H9 (cell line): Measurements from ENCODE around the gene GRAMD1B. TPM values are rescaled to one million over a fixed set of nuclear protein-coding genes. Genes with fewer than 3 reads are reported as not detected.

Source experiments
- DNase-seq: peaks from one replicate; pipeline ENCODE4 v3.0.0-alpha.2; 2017
- H2AFZ ChIP-seq: one replicate; pipeline ENCODE4 v1.6.1; 2013; ENCODE audit warnings: mild to moderate bottlenecking, low read length, control low read depth, moderate library complexity
- H2AK5ac ChIP-seq: 2 replicates; pipeline ENCODE4 v1.6.1; 2013; ENCODE audit warnings: low read length, control low read depth, mixed read lengths; ENCODE audit not compliant: insufficient read length
- H2BK120ac ChIP-seq: one replicate; pipeline ENCODE4 v1.6.1; 2013; ENCODE audit warnings: low read depth, mild to moderate bottlenecking, low read length, control low read depth, inconsistent platforms; ENCODE audit not compliant: poor library complexity, severe bottlenecking
- H2BK12ac ChIP-seq: 2 replicates; pipeline ENCODE4 v1.6.1; 2013; ENCODE audit warnings: low read length, control low read depth, mixed read lengths, low read depth; ENCODE audit not compliant: insufficient read length
- H2BK15ac ChIP-seq: 2 replicates; pipeline ENCODE4 v1.6.1; 2013; ENCODE audit warnings: low read depth, low read length, control low read depth
- H2BK20ac ChIP-seq: one replicate; pipeline ENCODE4 v1.6.1; 2013; ENCODE audit warnings: low read depth, mild to moderate bottlenecking, low read length, control low read depth, inconsistent platforms; ENCODE audit not compliant: poor library complexity, severe bottlenecking
- H2BK5ac ChIP-seq: 2 replicates; pipeline ENCODE4 v1.6.1; 2013; ENCODE audit warnings: low read length, control low read depth, mixed read lengths; ENCODE audit not compliant: insufficient read length
- H3K14ac ChIP-seq: 2 replicates; pipeline ENCODE4 v1.6.1; 2013; ENCODE audit warnings: low read length, control low read depth; ENCODE audit not compliant: insufficient read depth
- H3K18ac ChIP-seq: 2 replicates; pipeline ENCODE4 v1.6.1; 2013; ENCODE audit warnings: low read depth, mild to moderate bottlenecking, mixed read lengths, low read length, control low read depth; ENCODE audit not compliant: insufficient read length
- H3K23ac ChIP-seq: 2 replicates; pipeline ENCODE4 v1.6.1; 2013; ENCODE audit warnings: low read length, control low read depth, mixed read lengths, low read depth; ENCODE audit not compliant: insufficient read length
- H3K23me2 ChIP-seq: 2 replicates; pipeline ENCODE4 v1.6.1; 2013; ENCODE audit warnings: low read depth, mild to moderate bottlenecking, mixed read lengths, low read length, control low read depth; ENCODE audit not compliant: insufficient read length, poor library complexity, severe bottlenecking
- H3K27ac ChIP-seq: 2 replicates; pipeline ENCODE4 v1.5.1; 2013; ENCODE audit warnings: low read length, control low read depth, mixed read lengths, low read depth; ENCODE audit not compliant: insufficient read length
- H3K27me3 ChIP-seq: 2 replicates; pipeline ENCODE4 v1.6.1; 2013; ENCODE audit warnings: low read length, control low read depth, inconsistent platforms; ENCODE audit not compliant: insufficient read depth
- H3K4ac ChIP-seq: 2 replicates; pipeline ENCODE4 v1.6.1; 2013; ENCODE audit warnings: low read depth, mild to moderate bottlenecking, control low read depth, inconsistent platforms, low read length, moderate library complexity
- H3K4me1 ChIP-seq: 2 replicates; pipeline ENCODE4 v1.6.1; 2013; ENCODE audit warnings: low read length, control low read depth, inconsistent platforms; ENCODE audit not compliant: insufficient read depth
- H3K4me2 ChIP-seq: 2 replicates; pipeline ENCODE4 v1.6.1; 2013; ENCODE audit warnings: low read length, control low read depth, mixed read lengths; ENCODE audit not compliant: insufficient read length, insufficient read depth
- H3K56ac ChIP-seq: 2 replicates; pipeline ENCODE4 v1.6.1; 2013; ENCODE audit warnings: low read depth, mild to moderate bottlenecking, mixed read lengths, low read length, control low read depth; ENCODE audit not compliant: insufficient read length
- H3K79me1 ChIP-seq: 2 replicates; pipeline ENCODE4 v1.6.1; 2013; ENCODE audit warnings: low read depth, mild to moderate bottlenecking, moderate library complexity, low read length, control low read depth, inconsistent platforms; ENCODE audit not compliant: insufficient read depth, poor library complexity, severe bottlenecking
- H3K79me2 ChIP-seq: 2 replicates; pipeline ENCODE4 v1.6.1; 2013; ENCODE audit warnings: low read length, control low read depth, inconsistent platforms; ENCODE audit not compliant: insufficient read depth
- H3K9ac ChIP-seq: 2 replicates; pipeline ENCODE4 v1.6.1; 2013; ENCODE audit warnings: low read length, control low read depth, mixed read lengths; ENCODE audit not compliant: insufficient read length; ENCODE audit errors: extremely low read depth
- H3K9me3 ChIP-seq: one replicate; pipeline ENCODE4 v1.6.1; 2013; ENCODE audit warnings: low read depth, low read length, inconsistent platforms; ENCODE audit not compliant: control insufficient read depth
- H3T11ph ChIP-seq: one replicate; pipeline ENCODE4 v1.6.1; 2013; ENCODE audit warnings: mild to moderate bottlenecking, low read length, control low read depth, inconsistent platforms
- H4K20me1 ChIP-seq: one replicate; pipeline ENCODE4 v1.6.1; 2013; ENCODE audit not compliant: control insufficient read depth, insufficient read length, insufficient read depth
- H4K5ac ChIP-seq: 2 replicates; pipeline ENCODE4 v1.6.1; 2013; ENCODE audit warnings: low read depth, mild to moderate bottlenecking, mixed read lengths, low read length, control low read depth; ENCODE audit not compliant: insufficient read length
- H4K8ac ChIP-seq: replicated peaks from 2 replicates; pipeline ENCODE4 v1.6.1; 2013; ENCODE audit warnings: low read length, control low read depth, mixed read lengths, low read depth; ENCODE audit not compliant: insufficient read length
- H4K91ac ChIP-seq: 2 replicates; pipeline ENCODE4 v1.6.1; 2013; ENCODE audit warnings: low read depth, mild to moderate bottlenecking, moderate library complexity, mixed read lengths, low read length, control low read depth; ENCODE audit not compliant: insufficient read length
- H3K27ac Mint-ChIP-seq, 3 experiments: 2 replicates in 2 of 3; 3 replicates in 1 of 3; pipeline ENCODE4 v1.8.0; 2020 to 2021; ENCODE audit warnings: mixed read lengths in 3 of 3, mild to moderate bottlenecking in 1 of 3, moderate library complexity in 1 of 3
- H3K27me3 Mint-ChIP-seq: 2 replicates; pipeline ENCODE4 v1.8.0; 2021; ENCODE audit warnings: low read depth, mild to moderate bottlenecking, moderate library complexity, mixed read lengths
- H3K36me3 Mint-ChIP-seq, 3 experiments: 2 replicates in 2 of 3; 3 replicates in 1 of 3; pipeline ENCODE4 v1.8.0; 2020 to 2021; ENCODE audit warnings: low read depth in 3 of 3, mixed read lengths in 3 of 3; ENCODE audit not compliant: insufficient read depth in 1 of 3
- H3K4me1 Mint-ChIP-seq, 2 experiments: 2 replicates each; pipeline ENCODE4 v1.8.0; 2020; ENCODE audit warnings: mixed read lengths in 2 of 2
- H3K4me3 Mint-ChIP-seq, 2 experiments: 2 replicates in 1 of 2; 3 replicates in 1 of 2; pipeline ENCODE4 v1.8.0; 2020 to 2021; ENCODE audit warnings: mild to moderate bottlenecking in 2 of 2, mixed read lengths in 2 of 2, moderate library complexity in 1 of 2
- H3K9me3 Mint-ChIP-seq, 2 experiments: 2 replicates in 1 of 2; 3 replicates in 1 of 2; pipeline ENCODE4 v1.8.0; 2020; ENCODE audit warnings: mild to moderate bottlenecking in 2 of 2, mixed read lengths in 2 of 2, moderate library complexity in 1 of 2
- WGBS: extraction: QIAGEN DNeasy Blood & Tissue Kit; methylation state at CpG from one replicate; pipeline ENCODE4 v1.1.7; 2013; ENCODE audit warnings: missing lambda C conversion rate, low lambda C conversion rate, mixed read lengths; ENCODE audit not compliant: insufficient read length; ENCODE audit errors: extremely low coverage; 5-methylcytosine and 5-hydroxymethylcytosine counted together
- total RNA-seq: library from RNA; stranded (reverse); gene quantifications from 2 replicates; pipeline ENCODE4 v1.2.1, GENCODE V29; 2021
- TF ChIP-seq, protein P1 (sequence below): fragments of 200-600 bp; sonication (generic); conservative IDR thresholded peaks from 3 replicates; pipeline ENCODE4 v1.8.0; 2021; ENCODE audit warnings: antibody characterized with exemption, mild to moderate bottlenecking

GRAMD1B gene
- total RNA-seq, 1 experiment from 2014 or later, result 25.9 TPM

DNA sequence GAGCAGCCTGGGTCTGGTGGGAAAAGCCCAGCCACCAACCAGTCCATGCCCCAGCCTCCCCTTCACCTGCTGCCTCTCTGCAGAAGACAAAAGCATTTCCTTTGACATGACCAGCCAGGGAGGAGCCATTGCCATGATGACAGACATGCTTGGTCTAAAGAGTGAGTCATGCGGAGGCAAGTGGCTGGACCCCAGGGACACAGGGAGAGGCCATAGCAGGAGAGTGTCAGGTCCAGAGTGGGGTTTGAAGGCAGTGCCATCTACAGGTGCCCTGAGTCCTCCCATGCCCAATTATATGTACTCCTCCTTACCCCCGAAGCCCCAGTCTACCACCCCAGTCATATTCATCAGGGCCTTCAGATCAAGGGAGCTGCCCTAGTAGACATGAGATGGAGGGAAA is 157.0 kb downstream of the GRAMD1B start:
- H3K9ac ChIP-seq, result no peak overlapping the region
- H4K5ac ChIP-seq, result no peak overlapping the region
- no CpG with 5 or more reads among the region's 2 CpGs for WGBS
- H3K27ac ChIP-seq, result no peak overlapping the region
- no peak overlapping the region for H3K18ac ChIP-seq
- no peaks in the 10 kb centered on the region for H3K79me2 ChIP-seq
- no peak overlapping the region for H3K4me2 ChIP-seq
- H4K91ac ChIP-seq, result no peak overlapping the region
- peaks cover 20 to 22% of the 10 kb centered on the region in 2 experiments for H3K4me1 Mint-ChIP-seq
- no peak overlapping the region for H2BK12ac ChIP-seq
- H3K4me3 Mint-ChIP-seq, result no peak overlapping the region
- H3K79me1 ChIP-seq, result no peaks in the 10 kb centered on the region
- H2BK20ac ChIP-seq, result no peak overlapping the region
- no peak for DNase-seq
- H3K36me3 Mint-ChIP-seq, result peaks cover 7 to 12% (median 8%) of the 10 kb centered on the region in 3 experiments
- H3K56ac ChIP-seq, result no peak overlapping the region
- no peaks in the 10 kb centered on the region for H4K20me1 ChIP-seq
- no peaks in the 10 kb centered on the region for H3K9me3 ChIP-seq
- H3T11ph ChIP-seq, result no peak overlapping the region
- H3K27me3 ChIP-seq, result no peaks in the 10 kb centered on the region
- no peaks in the 10 kb centered on the region for H3K27me3 Mint-ChIP-seq
- no peak overlapping the region for H3K14ac ChIP-seq
- H3K9me3 Mint-ChIP-seq, result peaks cover 0 to 3% of the 10 kb centered on the region in 2 experiments; a peak in 1 of 5 replicates
- no peak overlapping the region for H2AFZ ChIP-seq
- no peak overlapping the region for H4K8ac ChIP-seq
- H3K27ac Mint-ChIP-seq, result no peak overlapping the region
- H3K4me1 ChIP-seq, result no peaks in the 10 kb centered on the region; the same call in 1 of the 2 replicates
- no peak overlapping the region for H2AK5ac ChIP-seq
- no peak overlapping the region for H2BK15ac ChIP-seq
- H2BK5ac ChIP-seq, result no peak overlapping the region
- no peak overlapping the region for H3K23ac ChIP-seq
- TF ChIP-seq, protein P1, sequence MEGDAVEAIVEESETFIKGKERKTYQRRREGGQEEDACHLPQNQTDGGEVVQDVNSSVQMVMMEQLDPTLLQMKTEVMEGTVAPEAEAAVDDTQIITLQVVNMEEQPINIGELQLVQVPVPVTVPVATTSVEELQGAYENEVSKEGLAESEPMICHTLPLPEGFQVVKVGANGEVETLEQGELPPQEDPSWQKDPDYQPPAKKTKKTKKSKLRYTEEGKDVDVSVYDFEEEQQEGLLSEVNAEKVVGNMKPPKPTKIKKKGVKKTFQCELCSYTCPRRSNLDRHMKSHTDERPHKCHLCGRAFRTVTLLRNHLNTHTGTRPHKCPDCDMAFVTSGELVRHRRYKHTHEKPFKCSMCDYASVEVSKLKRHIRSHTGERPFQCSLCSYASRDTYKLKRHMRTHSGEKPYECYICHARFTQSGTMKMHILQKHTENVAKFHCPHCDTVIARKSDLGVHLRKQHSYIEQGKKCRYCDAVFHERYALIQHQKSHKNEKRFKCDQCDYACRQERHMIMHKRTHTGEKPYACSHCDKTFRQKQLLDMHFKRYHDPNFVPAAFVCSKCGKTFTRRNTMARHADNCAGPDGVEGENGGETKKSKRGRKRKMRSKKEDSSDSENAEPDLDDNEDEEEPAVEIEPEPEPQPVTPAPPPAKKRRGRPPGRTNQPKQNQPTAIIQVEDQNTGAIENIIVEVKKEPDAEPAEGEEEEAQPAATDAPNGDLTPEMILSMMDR, result no peak
- H3K23me2 ChIP-seq, result no peaks in the 10 kb centered on the region
- no peak overlapping the region for H3K4ac ChIP-seq
- no peak overlapping the region for H2BK120ac ChIP-seq
